Posterior cingulate gyrus (tissue), 11 donors: ENCODE results near the gene ANKRD31.
"Not testable (repeated sequence)": the region's sequence is repeated elsewhere in the genome, so short reads cannot be mapped to it uniquely, and the experiment has no call there.

Experiments used
- DNase-seq, 10 donors: peaks; one replicate each; pipeline versions ENCODE4 v3.0.0 to v3.0.0-alpha.2; 2020 to 2021; ENCODE audit warnings: mixed read lengths in 3 of 10
- intact Hi-C: fragments of 100-400 bp; cut with DNase I; formaldehyde crosslinking; loops from one replicate; pipeline ENCODE4 v1.15.1; 2023

ANKRD31 gene

DNA sequence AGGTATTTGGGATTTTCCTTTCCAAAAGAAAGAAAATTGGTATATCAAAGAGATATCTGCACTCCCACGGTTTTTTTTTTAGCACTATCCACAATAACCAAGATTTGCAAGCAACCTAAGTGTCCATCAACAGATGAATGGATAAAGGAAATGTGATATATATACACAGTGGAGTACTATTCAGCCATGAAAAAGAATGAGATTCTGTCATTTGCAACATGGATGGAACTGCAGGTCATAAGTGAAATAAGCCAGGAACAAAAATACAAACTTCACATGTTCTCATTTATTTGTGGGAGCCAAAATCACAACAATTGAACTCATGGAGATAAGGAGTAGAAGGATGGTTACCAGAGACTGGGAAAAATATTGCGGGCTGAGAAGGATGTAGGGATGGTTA is 9.8 kb downstream of the ANKRD31 start:
- intact Hi-C loops = no loop called here
- no peak for DNase-seq

DNA sequence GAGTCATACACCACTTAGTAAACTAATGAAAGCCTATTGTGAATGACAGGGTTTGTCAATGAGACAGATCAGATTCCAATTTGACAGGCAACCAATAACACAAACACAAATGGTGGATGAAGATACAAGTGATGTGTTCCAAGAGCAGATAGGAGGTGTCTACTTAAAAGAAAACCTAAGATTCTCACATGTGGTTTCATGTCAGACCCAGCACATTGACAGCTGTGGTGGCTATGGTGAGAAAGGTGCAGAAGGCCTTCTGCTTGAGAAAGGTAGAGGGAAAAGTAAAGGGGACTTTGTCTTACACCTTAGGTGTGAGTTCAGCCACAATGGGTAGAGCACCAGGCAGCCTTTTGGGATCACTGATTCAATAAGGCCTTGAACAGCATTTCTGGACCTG is 11.2 kb downstream of the ANKRD31 start:
- intact Hi-C loops = no loop called here
- DNase-seq = no peak

DNA sequence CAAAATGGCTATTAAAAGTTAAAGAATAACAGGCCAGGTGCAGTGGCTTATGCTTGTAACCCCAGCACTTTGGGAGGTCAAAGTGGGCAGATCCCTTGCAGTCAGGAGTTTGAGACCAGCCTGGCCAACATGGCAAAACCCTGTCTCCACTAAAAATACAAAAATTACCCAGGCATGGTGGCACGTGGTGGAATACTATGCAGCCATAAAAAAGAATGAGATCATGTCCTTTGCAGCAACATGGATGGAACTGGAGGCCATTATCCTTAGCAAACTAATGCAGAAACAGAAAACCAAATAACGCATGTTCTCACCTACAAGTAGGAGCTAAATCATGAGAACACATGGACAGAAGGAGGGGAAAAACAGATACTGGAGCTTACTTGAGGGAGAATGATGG is 15.9 kb downstream of the ANKRD31 start:
- DNase-seq, intact Hi-C loops: not testable (repeated sequence)

DNA sequence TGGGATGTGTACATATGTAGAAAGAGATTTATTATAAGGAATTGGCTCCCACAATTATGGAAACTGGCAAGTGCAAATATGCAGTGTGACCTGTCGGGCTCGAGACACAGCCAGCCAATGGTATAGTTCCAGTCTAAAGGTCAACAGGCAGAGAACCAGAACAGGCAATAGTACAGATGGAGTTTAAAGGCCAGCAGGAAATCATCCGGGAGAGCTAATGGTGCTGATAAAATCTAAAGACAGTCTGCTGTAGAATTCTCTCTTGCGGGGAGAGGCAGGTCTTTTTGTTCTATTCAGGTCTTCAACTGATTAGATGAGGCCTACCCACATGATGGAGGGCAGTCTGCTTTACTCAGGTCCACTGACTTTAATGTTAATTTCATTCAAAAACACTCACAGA is 21.8 kb downstream of the ANKRD31 start:
- intact Hi-C loops = no loop called here
- DNase-seq = no peak

DNA sequence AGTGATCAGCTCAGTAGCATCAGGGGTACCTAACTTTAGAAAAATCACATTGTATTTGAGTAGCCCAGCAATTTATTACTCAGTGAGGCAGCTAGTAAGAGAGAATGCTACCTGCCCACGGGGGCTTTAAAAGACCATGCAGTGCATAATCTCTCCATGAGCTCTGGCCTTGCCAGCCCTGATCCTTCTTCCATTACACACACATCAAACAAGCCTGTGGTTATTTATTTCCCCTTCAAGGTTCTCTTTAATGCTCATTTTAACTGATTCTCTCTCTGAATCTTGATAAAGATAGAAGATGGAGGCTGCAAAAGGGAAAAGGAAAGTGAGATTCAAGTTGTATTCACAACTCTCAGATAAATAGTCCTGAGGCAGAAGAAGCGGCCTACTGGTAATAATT is 22.3 kb downstream of the ANKRD31 start:
- intact Hi-C loops = no loop called here
- no peak for DNase-seq

DNA sequence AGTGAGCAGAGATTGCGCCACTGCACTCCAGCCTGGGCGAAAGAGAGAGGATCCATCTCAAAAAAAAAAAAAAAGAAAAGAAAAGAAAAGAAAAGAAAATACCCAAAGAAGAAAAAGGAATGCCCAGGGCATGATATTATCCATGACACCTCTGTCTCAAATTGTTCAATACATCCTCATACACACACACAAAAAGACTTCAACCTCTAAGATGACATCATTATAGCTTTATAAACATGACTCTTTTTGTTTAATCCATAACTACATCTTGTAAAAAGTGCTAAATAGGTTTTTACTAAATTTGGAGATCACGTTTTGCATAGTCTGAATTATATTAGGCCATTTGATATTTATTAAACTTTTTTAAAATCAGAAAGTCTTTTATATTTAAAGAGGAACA is 33.1 kb downstream of the ANKRD31 start:
- intact Hi-C loops = no loop called here
- DNase-seq = no peak

DNA sequence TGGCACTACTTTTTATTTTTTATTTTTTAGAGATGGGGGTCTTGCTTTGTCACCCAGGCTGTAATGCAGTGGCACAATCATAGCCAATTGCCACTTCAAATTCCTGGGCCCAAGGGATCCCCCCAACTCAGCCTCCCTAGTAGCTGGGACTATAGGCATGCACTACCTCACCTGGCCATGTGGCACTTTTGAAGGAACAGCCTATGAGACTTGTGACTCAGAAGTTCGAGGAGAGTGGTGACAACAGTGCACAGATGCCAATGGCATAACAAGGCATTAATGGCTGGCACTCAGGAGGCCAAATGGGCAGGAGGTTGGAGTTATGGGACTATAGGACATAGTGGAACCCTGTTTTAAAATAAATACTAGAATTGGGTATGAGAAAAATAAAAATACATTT is 33.7 kb downstream of the ANKRD31 start:
- intact Hi-C loops = no loop called here
- DNase-seq = no peak

DNA sequence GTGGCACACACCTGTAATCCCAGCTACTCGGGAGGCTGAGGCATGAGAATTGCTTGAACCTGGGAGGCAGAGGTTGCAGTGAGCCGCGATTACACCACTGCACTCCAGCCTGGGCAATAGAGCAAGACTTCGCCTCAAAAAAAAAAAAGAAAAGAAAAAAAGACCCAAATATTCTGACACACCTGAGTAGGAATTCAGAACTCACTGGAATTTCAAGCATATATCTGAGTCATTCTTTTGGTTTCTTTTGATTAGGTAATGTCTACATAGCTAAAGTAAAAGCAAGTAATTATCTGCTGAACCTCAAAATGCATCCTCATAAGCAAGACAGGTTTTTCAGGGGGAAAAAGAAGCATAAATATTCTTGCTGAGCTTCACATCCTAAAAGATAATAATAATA is 35.9 kb downstream of the ANKRD31 start:
- intact Hi-C loops = no loop called here
- DNase-seq = no peak

DNA sequence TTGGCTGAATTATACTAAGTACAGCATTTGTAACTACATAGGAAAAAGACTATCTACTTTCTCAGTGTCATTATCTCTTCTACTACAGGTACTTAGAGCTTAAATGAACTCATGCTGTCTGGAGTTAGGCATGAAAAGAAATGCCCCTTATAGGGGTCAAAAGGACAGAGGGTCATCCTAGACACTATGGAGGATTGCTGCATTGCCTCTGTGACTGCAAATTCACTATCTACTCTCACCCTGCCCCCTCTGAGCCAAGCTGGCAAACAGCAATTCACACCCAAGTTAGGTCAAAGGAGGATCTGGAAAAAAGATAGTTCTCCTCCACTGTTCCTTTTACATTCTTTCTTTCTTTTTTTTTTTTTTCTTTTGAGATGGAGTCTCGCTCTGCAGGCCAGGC is 36.7 kb downstream of the ANKRD31 start:
- intact Hi-C loops = no loop called here
- DNase-seq = no peak

DNA sequence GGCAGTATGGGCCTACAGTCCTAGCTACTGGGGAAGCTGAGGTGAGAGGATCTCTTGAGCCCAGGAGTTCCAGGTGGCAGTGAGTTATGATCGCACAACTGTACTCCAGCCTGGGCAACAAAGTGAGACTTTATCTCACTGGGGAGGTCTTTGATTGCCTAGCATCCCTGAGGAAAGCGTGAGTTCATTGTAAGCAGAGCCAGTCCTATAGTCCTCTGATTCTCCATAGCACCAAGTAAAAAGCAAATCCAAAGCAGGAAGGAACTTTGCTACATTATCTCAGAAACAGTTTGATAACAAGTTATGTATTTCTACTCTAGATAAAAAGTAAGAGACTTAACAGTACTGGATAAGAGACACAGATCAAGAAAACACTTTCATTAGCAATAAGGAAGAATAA is 37.6 kb downstream of the ANKRD31 start:
- intact Hi-C loops = no loop called here
- no peak for DNase-seq

DNA sequence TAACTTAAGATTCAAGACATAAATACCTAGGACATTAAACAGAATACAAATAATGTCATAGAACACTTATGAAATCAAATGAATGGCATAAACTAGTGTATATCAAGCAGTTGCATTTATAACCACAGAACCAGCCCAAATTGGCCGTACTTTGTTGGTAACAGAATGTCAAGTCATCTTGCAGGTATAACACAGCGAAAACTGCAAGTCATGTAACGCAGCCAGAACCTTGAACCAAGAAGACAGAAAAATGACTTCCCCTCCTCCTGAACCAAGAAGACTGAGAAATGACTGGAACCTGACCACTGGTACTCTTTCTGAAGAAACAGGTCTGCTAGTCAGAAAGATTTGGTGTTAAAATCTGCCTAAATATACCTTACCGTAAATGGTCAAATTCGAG is 38.9 kb downstream of the ANKRD31 start:
- intact Hi-C loops = no loop called here
- no peak for DNase-seq

DNA sequence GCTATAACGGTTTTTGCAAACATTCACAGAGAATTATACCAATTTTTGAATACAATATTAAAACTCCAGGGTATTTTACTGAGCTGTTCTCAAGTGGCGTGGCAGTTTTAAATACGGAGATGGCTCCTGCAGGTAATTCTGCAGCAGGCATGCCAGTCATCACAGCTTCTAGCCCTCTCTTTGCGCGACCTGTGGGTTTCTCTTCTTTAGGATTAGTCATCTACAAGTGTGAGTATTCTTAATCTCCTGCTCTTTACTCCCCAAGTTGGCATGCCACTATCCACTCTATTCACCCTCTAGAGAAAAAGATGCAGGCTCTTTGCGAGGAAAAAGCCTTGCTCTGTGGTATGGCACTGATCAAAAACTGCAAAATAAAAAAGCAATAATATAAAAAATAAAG is 43.9 kb downstream of the ANKRD31 start:
- DNase-seq = no peak
- intact Hi-C loops = no loop called here

DNA sequence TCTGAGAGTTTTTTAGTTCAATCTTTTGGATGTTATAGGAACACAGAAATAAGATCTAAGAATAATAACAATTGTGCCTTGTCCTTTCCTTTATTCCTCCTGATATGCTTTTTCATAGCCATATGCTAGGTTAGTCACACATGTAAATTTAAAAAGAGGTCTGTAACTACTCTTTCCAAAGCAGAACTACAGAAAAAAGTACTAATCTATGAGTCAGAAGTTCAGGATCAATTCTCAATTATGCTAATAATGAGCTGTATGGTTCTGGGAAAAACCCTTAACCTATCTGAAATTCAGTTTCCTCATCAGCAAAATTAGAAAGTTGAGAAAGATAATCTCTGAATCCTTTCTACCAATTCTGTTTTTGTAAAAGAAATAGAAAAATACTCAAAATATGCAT is 44.4 kb downstream of the ANKRD31 start:
- intact Hi-C loops = no loop called here
- DNase-seq = no peak

DNA sequence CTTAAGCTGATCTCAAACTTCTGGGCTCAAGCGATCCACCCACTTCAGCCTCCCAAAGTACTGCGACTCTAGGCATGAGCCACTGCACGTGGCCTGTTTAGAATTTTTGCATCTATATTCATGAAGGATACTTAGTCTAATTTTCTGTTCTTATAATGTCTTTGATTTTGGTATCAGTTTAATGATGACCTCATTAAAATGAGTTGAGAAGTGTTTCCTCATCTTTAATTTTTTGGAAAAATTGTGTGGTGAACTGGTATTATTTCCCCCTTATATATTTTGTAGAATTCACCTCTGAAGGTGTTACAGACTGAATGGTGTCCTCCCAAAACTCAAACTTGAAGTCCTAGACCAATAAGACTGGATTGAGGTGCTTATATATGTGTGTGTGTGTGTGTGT is 46.5 kb downstream of the ANKRD31 start:
- intact Hi-C loops = no loop called here
- DNase-seq = no peak

DNA sequence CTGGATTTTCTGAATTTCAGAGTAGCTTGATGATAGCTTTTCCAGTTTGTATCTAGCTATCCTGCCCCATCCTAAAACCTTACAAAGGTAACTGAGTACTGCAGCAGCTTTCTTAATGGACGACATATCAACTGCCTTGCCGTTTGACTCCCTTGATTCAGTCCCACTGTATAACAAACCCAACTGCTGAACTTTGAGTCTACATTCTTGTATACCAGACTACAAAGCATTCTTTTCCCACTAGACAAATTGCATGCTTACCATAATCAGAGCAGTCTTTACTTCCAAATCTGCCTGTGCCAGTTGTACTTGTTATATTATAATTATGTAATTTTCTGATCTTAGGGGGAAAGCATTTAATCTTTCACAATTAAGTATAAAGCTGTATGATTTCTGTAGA is 47.3 kb downstream of the ANKRD31 start:
- intact Hi-C loops = no loop called here
- DNase-seq = no peak

DNA sequence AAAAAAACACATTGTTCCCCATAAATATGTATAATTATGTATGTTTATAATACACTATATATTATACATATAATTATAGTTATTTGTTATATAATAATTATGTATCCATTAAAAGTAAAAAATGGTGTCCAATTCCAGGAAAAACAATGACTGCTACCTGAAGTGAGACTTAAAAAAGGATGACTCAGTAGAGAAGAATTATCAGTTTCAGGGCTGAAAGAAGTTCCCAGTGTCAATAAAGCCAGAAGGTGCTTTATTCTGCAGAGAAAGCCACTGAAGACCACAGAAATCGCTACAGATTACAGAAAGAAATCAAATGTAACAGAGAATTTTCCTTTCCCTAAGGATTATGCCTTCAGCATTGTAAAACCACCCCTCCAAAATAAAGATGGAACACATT is 50.9 kb downstream of the ANKRD31 start:
- intact Hi-C loops = no loop called here
- DNase-seq = no peak

DNA sequence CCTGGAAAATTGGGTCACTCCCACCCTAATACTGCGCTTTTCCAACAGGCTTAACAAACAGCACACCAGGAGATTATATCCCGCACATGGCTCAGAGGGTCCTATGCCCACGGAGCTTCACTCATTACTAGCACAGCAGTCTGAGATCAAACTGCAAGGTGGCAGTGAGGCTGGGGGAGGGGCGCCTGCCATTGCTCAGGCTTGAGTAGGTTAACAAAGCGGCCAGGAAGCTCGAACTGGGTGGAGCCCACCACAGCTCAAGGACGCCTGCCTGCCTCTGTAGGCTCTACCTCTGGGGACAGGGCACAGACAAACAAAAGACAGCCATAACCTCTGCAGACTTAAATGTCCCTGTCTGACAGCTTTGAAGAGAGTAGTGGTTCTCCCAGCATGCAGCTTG is 60.7 kb downstream of the ANKRD31 start:
- intact Hi-C loops, DNase-seq: not testable (repeated sequence)

DNA sequence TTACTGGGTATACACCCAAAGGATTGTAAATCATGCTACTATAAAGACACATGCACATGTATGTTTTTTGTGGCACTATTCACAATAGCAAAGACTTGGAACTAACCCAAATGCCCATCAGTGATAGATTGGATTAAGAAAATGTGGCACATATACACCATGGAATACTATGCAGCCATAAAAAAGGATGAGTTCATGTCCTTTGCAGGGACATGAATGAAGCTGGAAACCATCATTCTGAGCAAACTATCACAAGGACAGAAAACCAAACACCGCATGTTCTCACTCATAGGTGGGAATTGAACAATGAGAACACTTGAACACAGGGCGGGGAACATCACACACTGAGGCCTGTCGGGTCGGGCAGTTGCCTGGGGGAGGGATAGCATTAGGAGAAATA is 61.8 kb downstream of the ANKRD31 start:
- intact Hi-C loops = not testable (repeated sequence)

DNA sequence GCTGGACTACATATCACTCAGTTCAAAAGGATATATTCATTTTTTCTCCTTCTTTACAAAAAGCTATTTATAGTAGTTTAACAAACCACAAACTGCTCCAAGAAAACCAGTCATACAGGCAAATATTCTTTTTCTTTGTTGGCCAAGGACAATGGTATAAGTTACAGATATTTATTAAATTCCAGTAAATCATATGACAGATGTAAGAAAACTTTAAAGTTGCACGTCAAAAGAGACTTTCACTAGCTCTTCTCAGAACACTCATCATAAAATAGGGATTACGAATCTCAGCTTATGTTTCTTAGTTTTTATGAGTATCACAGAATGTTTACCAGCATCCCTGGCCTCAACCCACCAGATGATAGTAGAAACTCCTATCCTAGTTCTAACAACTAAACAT is 67.2 kb downstream of the ANKRD31 start:
- no peak for DNase-seq
- intact Hi-C loops = no loop called here

More for the DNA sequence above, 61.8 kb downstream of the ANKRD31 start:
- DNase-seq = not testable (repeated sequence)

DNA sequence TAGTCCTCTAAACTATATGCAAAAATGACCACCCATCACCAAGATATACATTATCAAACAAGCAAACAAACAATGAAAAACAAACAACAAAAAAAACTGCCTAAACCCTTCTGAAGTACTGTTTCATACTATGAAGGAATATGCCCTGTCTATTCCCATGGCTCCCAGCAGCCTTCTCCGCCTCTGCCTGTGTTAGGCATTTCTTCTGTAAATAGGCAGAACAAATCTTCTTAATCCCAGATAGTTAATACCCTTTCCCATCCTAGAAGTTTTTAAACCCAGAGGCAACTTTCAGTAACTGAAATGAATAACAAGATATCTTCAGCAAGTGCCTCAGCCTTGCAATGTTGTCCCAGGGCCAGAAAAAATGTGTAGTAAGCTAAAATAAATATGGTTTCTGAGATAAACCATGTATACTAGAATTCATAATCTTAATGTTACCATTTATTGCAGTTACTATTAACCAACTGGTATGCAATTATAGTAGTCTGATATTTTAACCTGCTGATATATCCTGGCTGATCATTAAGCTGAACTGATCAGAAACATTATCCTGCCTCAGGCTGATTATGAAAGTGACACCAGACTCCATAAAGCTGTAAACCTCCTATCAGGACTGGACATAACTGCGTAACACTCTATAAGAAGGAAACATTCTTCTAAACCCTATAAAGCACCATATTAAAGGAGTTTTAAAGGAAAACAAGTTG is 68.5 kb downstream of the ANKRD31 start:
- DNase-seq = no peak
- intact Hi-C loops = no loop called here

DNA sequence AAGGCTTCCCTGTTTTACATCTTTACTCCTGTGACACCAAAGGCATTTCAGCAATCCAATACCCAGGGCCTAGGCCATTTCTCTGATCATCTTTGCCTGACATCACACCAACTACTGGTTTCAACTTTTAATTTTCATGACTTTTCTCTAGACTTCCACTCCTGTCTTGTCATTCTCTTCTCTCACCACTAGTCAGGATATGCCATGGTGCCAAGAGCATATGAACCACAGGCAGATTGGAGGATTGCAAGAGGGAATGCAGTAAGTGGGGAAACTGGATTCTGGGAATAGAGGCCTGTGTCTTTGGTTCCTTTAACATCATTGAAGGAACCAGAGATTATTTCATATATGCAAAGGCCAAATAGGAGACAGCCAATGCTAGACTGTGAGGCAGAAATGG is 69.3 kb downstream of the ANKRD31 start:
- intact Hi-C loops = no loop called here
- no peak for DNase-seq

DNA sequence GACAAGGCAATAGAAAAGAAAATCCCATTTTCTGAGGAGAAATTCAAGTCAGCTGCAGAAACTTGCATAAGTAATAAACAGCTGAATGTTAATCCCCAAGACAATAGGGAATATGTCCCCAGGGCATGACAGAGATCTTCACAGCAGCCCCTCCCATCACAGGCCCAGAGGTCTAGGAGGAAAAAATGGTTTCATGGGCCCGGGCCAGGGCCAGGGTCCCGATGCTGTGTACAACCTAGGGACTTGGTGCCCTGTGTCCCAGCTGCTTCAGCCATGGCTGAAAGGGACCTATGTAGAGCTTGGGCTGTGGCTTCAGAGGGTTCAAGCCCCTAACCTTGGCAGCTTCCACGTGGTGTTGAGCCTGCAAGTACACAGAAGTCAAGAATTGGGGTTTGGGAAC is 75.2 kb downstream of the ANKRD31 start:
- intact Hi-C loops = not testable (repeated sequence)
- DNase-seq = peak in 1 of 10 donors; percentile 39

DNA sequence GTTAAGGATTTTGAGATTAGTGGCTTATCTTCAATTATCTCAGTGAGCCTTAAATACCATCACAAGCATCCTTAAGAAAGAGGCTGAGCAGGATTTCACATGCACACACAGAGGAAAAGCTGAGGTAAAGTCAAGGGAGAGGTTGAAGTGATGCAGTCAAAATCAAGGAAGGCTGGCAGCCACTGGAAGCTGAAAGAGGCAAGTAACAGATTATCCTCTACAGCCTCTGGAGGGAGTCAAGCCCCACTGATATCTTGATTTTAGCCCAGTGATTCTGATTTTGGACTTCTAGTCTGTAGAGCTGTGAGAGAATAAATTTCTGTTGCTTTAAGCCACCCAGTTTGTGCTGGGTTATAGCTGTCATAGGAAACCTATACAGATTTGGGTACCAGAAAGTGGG is 80.1 kb downstream of the ANKRD31 start:
- DNase-seq = no peak
- intact Hi-C loops = no loop called here
